Body of pancreas (tissue), 4 donors: ENCODE data around the gene PIAS3.

Source experiments
- CTCF ChIP-seq, 7 experiments: fragments of 450-650 bp in 4 of 7; fragments of 200-600 bp in 3 of 7; sonication (generic) in 3 of 7; IDR thresholded peaks; one replicate each; pipeline ENCODE4 v1.5.1; 2016 to 2019; ENCODE audit warnings: antibody characterized with exemption in 7 of 7
- POLR2A ChIP-seq, 3 donors: fragments of 450-650 bp; IDR thresholded peaks; one replicate each; pipeline ENCODE4 v1.6.1; 2016; ENCODE audit warnings: antibody characterized with exemption in 3 of 3, mild to moderate bottlenecking in 2 of 3

GRCh38 chr1:145843031-145843430, 15.8 kb downstream of the PIAS3 start:
- TF ChIP-seq CTCF (IDR thresholded peaks at IDR 0.05) (no peak), POLR2A (IDR thresholded peaks at IDR 0.05) (no peak)
